NCI-H1092 treated with DMSO at 0.1 percent for 48 hours (cell line): ENCODE data around the gene CALHM4.

Source experiments
- DNase-seq: peaks from one replicate; lab custom pipeline; 2025; lab: John Stamatoyannopoulos, UW

The CALHM4 gene

GRCh38 chr6:116542426-116542825 lies 11.1 kb upstream of the CALHM4 start:
- no peak for DNase-seq

DNA sequence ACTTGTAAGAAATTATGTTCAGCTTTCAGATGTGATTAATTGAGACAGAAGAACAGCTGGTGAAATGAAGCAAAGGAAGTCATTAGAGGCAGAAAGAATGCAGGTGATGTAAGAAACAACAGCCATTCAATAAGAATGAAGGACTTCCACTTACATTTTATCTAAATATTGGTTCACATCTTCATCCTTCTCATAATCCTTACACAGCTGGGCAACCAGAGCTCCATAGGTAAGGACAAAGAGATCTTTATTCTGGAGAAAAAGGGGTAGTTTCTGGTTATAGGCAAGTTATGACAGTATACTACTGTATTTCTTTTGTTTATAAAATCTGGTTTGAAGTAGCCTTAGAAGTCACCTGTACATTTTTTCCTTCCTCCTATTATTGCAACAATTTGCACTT lies 10.4 kb upstream of the CALHM4 start:
- DNase-seq = no peak

DNA sequence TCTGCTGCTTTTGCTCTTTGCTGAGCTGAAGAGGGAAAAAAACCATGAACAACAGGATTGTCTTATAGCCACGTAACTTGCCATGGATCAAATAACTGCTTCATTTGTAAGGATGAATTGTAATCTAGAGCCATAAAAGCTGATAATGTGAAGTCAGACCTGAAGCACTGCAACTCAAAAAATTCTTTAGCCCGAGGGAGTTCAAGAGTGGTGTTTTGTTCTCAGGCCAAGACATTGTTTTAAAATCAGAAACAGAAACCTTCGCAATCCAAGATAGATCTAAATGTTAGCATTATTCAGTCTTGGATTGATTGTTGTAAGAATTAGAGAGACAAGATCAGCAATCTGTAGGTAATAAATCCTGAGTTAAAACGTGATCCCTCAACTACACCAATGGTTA lies 7.9 kb upstream of the CALHM4 start, which contains the start of gene TRAPPC3L:
TRAPPC3L (minus strand) TSS at position 34 of the 400 bp plus-strand sequence. CDS start 170 bp downstream, outside the sequence.
- no peak for DNase-seq

DNA sequence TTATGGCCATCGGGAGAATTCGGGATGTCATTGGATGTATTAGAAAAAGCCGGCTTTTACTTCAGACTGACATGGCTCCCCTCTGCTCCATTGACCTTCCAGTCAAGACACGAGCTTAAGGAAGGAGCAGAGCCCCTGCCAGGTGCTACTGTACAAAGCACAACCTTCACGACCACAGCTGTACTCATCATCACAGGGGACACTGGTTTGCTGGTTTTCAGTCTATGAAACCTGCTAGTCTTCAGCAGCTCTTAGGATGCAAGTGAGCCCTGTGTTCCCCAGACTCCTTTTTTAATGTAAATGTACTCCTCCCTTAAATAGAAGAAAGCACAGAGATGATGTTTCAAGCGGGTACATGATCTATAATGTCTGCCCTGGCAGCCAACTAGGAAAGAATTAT lies 6.2 kb upstream of the CALHM4 start:
- DNase-seq = no peak

- no peak for DNase-seq
Observed at GRCh38 chr6:116550796-116551195, 2.8 kb upstream of the CALHM4 start.

- DNase-seq = no peak
Observed at GRCh38 chr6:116556065-116556464, 2.5 kb downstream of the CALHM4 start.

- no peak for DNase-seq
Observed at GRCh38 chr6:116556814-116557415, 3.4 kb downstream of the CALHM4 start.

DNA sequence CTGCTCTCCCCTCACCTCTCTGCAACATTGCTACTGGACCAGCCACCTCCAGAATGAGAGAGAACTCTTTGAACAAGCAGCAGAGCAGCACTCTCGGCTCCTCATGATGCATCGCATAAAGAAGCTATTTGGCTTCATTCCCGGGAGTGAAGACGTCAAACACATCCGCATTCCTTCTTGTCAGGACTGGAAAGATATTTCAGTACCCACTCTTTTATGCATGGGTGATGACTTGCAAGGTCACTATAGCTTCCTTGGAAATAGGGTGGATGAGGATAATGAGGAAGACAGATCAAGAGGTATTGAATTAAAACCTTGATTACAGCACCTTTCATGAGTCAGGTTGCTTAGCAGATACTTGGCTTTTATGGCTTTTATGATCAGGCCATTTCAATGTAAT lies 4.3 kb downstream of the CALHM4 start:
- no peak for DNase-seq

- DNase-seq = no peak
Observed at GRCh38 chr6:116560130-116560529, 6.6 kb downstream of the CALHM4 start.

DNA sequence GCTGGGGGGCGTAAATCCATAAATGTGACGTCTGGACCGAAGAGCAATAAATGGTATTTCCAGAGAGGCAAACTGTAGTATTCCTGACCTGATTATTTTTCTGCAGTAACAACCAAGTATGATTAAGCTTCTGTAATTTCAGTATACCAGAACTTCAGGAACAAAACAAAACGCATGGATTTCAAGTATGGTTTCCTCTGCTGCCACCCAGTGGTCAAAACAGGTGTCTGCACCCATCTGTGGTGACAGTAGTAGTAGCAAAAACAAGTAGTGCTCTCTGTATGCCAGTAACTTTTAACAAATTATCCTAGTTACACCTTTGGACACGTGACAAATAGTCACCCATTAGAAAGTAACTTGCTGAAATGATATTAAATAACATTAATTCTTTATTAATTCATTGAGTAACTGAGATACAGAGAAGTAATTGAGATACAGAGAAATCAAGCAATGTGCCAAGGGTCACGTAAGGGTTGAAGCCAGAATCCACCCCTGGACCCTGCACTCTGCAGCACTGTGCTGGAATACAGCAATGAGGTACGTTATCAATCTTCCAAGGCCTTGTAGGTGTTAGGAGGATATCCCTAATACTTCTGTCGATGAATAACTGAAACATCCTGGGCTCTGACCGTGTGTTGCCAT lies 7.9 kb downstream of the CALHM4 start:
- DNase-seq = peak; percentile 53

GRCh38 chr6:116562019-116562403 lies 8.5 kb downstream of the CALHM4 start:
- DNase-seq = no peak

- DNase-seq = no peak
Observed at GRCh38 chr6:116562614-116563013, 9.1 kb downstream of the CALHM4 start.

DNA sequence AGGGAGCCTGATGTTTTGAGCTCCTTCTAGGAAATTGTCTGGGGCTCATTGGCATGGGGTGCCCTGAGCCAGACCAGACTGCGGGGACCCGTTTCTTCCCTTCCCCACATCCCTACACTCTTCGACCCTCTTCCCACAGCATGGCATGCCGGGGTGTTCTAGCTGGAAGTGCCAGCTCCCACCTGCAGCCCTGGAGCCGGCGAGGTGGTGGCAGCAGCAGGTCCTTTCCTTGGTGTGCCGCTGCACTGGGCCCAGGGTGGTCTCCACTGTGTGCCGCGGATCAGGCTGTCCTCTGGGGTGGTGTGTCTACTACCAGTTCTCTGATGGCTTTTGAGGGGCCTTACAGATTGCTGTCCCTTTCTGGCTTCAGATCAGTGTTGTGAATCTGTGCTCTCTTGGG lies 10.3 kb downstream of the CALHM4 start:
- no peak for DNase-seq

DNA sequence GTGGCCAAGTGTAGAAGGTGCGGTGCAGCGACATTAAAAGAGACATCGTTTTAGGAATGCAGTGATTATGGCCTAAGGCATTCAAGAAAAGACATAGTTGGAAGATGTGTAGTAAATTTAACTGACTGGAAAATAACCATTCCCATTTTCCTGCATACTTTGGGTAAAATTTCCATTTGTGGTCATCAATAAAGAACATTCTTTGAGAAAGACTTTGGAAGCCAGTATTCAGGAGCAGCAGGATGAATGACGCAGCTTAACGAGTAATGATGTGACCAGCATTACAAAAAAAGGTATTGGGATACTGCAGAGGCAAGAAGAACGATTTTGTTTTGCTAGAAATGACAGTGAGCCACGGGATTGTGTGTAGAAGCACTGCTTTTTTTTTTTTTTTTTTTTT lies 10.8 kb downstream of the CALHM4 start:
- no peak for DNase-seq

DNA sequence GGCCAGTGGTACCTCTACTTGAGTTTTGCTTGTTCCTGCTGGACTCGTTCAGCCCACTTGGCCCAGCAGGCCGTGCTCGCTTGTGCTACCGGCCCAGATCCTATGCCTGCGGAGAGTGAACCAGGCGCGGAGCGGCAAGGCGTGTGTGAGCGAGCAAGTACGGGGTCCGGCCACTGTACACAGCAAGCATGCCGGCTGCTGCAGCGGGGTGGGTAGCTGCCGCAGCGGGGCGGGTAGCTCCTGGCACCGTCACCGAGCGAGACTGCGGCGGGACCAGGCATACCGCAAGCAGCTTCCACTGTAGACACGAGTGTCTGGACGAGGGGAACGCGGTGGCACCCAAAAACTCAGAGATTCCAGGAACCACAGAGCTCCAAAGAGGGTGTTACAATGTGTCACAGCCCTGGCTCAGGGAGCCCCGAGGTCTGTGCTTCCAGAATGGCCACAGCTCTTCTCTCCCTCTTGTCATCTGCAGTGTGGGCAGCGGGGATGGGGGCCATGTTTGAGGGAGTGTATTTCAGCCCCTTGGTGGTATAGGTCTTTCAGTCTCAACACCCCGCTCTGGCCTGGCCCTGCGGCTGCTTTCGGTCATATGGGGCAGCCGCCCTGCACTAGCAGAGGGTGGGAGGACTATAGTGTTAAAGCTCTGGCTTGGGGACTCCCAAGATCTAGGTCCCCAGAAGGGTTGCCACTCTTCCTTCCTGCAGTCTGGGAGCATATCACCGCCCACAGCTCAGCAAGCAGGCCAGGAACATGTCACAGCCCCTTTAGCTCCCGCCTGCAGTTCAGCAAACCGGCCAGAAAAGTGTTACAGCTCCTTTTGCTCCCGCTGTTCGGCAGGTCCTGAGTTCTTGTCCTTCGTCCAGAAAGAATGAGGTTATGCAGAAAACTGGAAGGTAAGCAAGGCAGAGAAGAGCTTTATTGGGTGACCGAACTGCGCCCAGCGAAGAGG lies 11.6 kb downstream of the CALHM4 start:
- DNase-seq = no peak

- DNase-seq = no peak
Observed at GRCh38 chr6:116568111-116568510, 14.6 kb downstream of the CALHM4 start.

- DNase-seq = no peak
Observed at GRCh38 chr6:116568821-116569755, 15.5 kb downstream of the CALHM4 start.

DNA sequence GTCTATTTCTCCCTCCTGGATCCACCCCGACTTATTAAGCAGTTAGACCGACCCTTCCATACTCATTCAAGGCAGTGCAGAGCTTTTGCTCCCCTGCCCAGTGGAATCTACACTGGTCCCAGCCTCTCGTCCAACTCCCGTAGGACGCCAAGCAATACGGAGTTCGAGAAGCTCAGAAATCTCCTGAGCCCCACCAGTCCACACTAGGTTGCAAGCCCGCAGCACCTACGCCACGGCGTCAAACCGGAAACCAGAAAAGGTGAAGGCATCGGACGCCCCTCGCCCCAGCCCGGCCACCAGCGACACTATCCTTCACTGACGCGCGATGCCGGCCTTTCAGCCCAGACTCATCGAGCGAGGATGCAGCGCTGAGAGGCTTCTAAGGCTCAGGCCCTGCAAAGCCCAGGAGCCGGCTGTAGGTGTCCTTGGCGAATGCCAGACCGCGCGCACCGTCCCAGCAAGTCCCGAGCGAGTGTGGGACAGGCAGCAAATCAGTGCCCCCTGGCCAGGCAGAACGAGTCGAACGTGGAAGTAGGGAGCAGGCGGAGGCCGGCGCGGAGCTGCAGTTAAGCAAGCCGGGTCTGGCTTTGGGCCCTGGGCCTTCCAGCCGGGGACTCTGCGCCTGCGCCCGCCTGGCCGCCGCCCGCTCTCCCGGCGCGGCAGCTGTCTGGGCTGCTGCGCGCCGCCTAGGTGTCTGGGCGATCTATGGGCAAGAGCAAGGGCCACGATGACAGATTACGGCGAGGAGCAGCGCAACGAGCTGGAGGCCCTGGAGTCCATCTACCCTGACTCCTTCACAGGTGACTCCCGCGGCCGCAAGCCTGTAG lies 17.5 kb downstream of the CALHM4 start, which contains the start of gene RWDD1:
RWDD1 (plus strand) TSS at position 649 of the 827 bp plus-strand sequence; CDS start at position 728, 79 bp downstream.
- DNase-seq = peak; percentile 97

- DNase-seq = no peak
Observed at GRCh38 chr6:116571683-116572000, 18.1 kb downstream of the CALHM4 start.

- peak; percentile 5 for DNase-seq
Observed at GRCh38 chr6:116572162-116572561, 18.6 kb downstream of the CALHM4 start.

GRCh38 chr6:116575227-116575626 lies 21.7 kb downstream of the CALHM4 start:
- DNase-seq = no peak
